ENCODE data around the gene CIAPIN1. TPM values are rescaled to one million over a fixed set of nuclear protein-coding genes. Genes with fewer than 3 reads are reported as not detected.
A peak's percentile ranks its signal among the peaks of the same experiment; 100 is the strongest.

CIAPIN1 gene
- polyA plus RNA-seq (2013, experiment 1 of 2): 70.4 TPM
- 64.3 TPM for polyA plus RNA-seq (2013, experiment 2 of 2)

GRCh38 chr16:57447186-57447962 is at the start of gene CIAPIN1, which contains the start of gene COQ9:
Gene CIAPIN1 (minus strand): TSS chr16:57447385. CDS start chr16:57440928, 6,457 bp downstream.
Gene COQ9 (plus strand): TSS chr16:57447479. CDS start chr16:57447506, 27 bp downstream.
- no peaks in the 10 kb centered on the region for H3K9me3 ChIP-seq (ENCODE audit: insufficient read depth, low read depth, low read length)
- H3K27ac ChIP-seq (ENCODE audit: low read depth, low read length): peak within 1 kb of the TSS; percentile 72
- H3K27me3 ChIP-seq (ENCODE audit: insufficient read depth, low read length): no peaks in the 10 kb centered on the region
- peak within 1 kb of the TSS; percentile 91 for H3K9ac ChIP-seq (ENCODE audit: low read depth, low read length)
- H3K36me3 ChIP-seq (ENCODE audit: insufficient read depth, low read length): peaks cover 16% of the 10 kb centered on the region
- H3K4me1 ChIP-seq (ENCODE audit: insufficient read depth, low read length): no peaks in the 10 kb centered on the region; the same call in 1 of the 2 replicates
- H3K4me3 ChIP-seq (ENCODE audit: low read length): peak within 1 kb of the TSS; percentile 88
- under 1% methylated on average over 68 of the region's 68 CpGs for WGBS

- Histone ChIP-seq H3K27me3 (ENCODE audit: insufficient read depth, low read length) (no peaks in the 10 kb centered on the region; the same call in 1 of the 2 replicates), H3K4me1 (ENCODE audit: insufficient read depth, low read length) (no peaks in the 10 kb centered on the region), H3K9me3 (ENCODE audit: insufficient read depth, low read depth, low read length) (0 out of 2 replicates have a peak, but pooled peaks cover 4% of the 10 kb centered on the region), H3K9ac (ENCODE audit: low read depth, low read length) (no peak overlapping the region), H3K27ac (ENCODE audit: low read depth, low read length) (no peak overlapping the region), H3K4me3 (ENCODE audit: low read length) (no peak overlapping the region), H3K36me3 (ENCODE audit: insufficient read depth, low read length) (no peaks in the 10 kb centered on the region)
- WGBS: 93% methylated on average over 4 of the region's 4 CpGs
Observed at GRCh38 chr16:57493767-57494166, 46.6 kb upstream of the CIAPIN1 start.

GRCh38 chr16:57489229-57489628 is 42.0 kb upstream of the CIAPIN1 start:
- Histone ChIP-seq H3K27ac (ENCODE audit: low read depth, low read length) (no peak overlapping the region), H3K4me1 (ENCODE audit: insufficient read depth, low read length) (no peaks in the 10 kb centered on the region), H3K4me3 (ENCODE audit: low read length) (no peak overlapping the region), H3K36me3 (ENCODE audit: insufficient read depth, low read length) (no peaks in the 10 kb centered on the region), H3K27me3 (ENCODE audit: insufficient read depth, low read length) (peaks cover 16% of the 10 kb centered on the region), H3K9ac (ENCODE audit: low read depth, low read length) (no peak overlapping the region), H3K9me3 (ENCODE audit: insufficient read depth, low read depth, low read length) (0 out of 2 replicates have a peak, but pooled peaks cover 4% of the 10 kb centered on the region)
- WGBS: 90% methylated on average over 5 of the region's 5 CpGs

GRCh38 chr16:57486858-57487834 is 40.0 kb upstream of the CIAPIN1 start:
- H3K36me3 ChIP-seq (ENCODE audit: insufficient read depth, low read length): no peaks in the 10 kb centered on the region
- peaks cover 16% of the 10 kb centered on the region for H3K27me3 ChIP-seq (ENCODE audit: insufficient read depth, low read length)
- peak overlapping the region; percentile 61 for H3K4me3 ChIP-seq (ENCODE audit: low read length)
- no peak overlapping the region for H3K9ac ChIP-seq (ENCODE audit: low read depth, low read length)
- H3K27ac ChIP-seq (ENCODE audit: low read depth, low read length): no peak overlapping the region
- 75% methylated on average over 8 of the region's 8 CpGs for WGBS
- no peaks in the 10 kb centered on the region for H3K4me1 ChIP-seq (ENCODE audit: insufficient read depth, low read length)
- 0 out of 2 replicates have a peak, but pooled peaks cover 4% of the 10 kb centered on the region for H3K9me3 ChIP-seq (ENCODE audit: insufficient read depth, low read depth, low read length)

GRCh38 chr16:57485916-57486857 is 39.0 kb upstream of the CIAPIN1 start, which contains the start of gene DOK4:
Gene DOK4 (minus strand): TSS chr16:57486493. CDS start chr16:57479507, 6,986 bp downstream.
- 2% methylated on average over 73 of the region's 73 CpGs for WGBS
- H3K9me3 ChIP-seq (ENCODE audit: insufficient read depth, low read depth, low read length): 0 out of 2 replicates have a peak, but pooled peaks cover 4% of the 10 kb centered on the region
- no peak within 1 kb of the TSS for H3K27ac ChIP-seq (ENCODE audit: low read depth, low read length)
- peak within 1 kb of the TSS; percentile 47; the same call in 1 of the 2 replicates for H3K9ac ChIP-seq (ENCODE audit: low read depth, low read length)
- H3K27me3 ChIP-seq (ENCODE audit: insufficient read depth, low read length): peaks cover 16% of the 10 kb centered on the region
- no peaks in the 10 kb centered on the region for H3K4me1 ChIP-seq (ENCODE audit: insufficient read depth, low read length)
- H3K36me3 ChIP-seq (ENCODE audit: insufficient read depth, low read length): no peaks in the 10 kb centered on the region
- peak within 1 kb of the TSS; percentile 61 for H3K4me3 ChIP-seq (ENCODE audit: low read length)

- Histone ChIP-seq H3K4me1 (ENCODE audit: insufficient read depth, low read length) (peaks cover 3% of the 10 kb centered on the region; the same call in 1 of the 2 replicates), H3K4me3 (ENCODE audit: low read length) (peak overlapping the region; percentile 61), H3K27ac (ENCODE audit: low read depth, low read length) (no peak overlapping the region), H3K36me3 (ENCODE audit: insufficient read depth, low read length) (no peaks in the 10 kb centered on the region), H3K9ac (ENCODE audit: low read depth, low read length) (0 out of 2 replicates have a peak overlapping the region, but pooled peaks have one; percentile 47), H3K9me3 (ENCODE audit: insufficient read depth, low read depth, low read length) (0 out of 2 replicates have a peak, but pooled peaks cover 4% of the 10 kb centered on the region), H3K27me3 (ENCODE audit: insufficient read depth, low read length) (peaks cover 16% of the 10 kb centered on the region; the same call in 1 of the 2 replicates)
- 80% methylated on average over 14 of the region's 14 CpGs for WGBS
Observed at GRCh38 chr16:57485091-57485915, 38.1 kb upstream of the CIAPIN1 start.

GRCh38 chr16:57484515-57485005 is 37.4 kb upstream of the CIAPIN1 start:
- no peak overlapping the region for H3K27ac ChIP-seq (ENCODE audit: low read depth, low read length)
- peaks cover 5% of the 10 kb centered on the region; the same call in 1 of the 2 replicates for H3K4me1 ChIP-seq (ENCODE audit: insufficient read depth, low read length)
- no peak overlapping the region for H3K4me3 ChIP-seq (ENCODE audit: low read length)
- H3K9me3 ChIP-seq (ENCODE audit: insufficient read depth, low read depth, low read length): 0 out of 2 replicates have a peak, but pooled peaks cover 4% of the 10 kb centered on the region
- no peaks in the 10 kb centered on the region for H3K36me3 ChIP-seq (ENCODE audit: insufficient read depth, low read length)
- WGBS: 92% methylated on average over 8 of the region's 8 CpGs
- H3K9ac ChIP-seq (ENCODE audit: low read depth, low read length): no peak overlapping the region
- H3K27me3 ChIP-seq (ENCODE audit: insufficient read depth, low read length): peaks cover 16% of the 10 kb centered on the region; the same call in 1 of the 2 replicates

- peaks cover 6% of the 10 kb centered on the region; the same call in 1 of the 2 replicates for H3K4me1 ChIP-seq (ENCODE audit: insufficient read depth, low read length)
- H3K36me3 ChIP-seq (ENCODE audit: insufficient read depth, low read length): no peaks in the 10 kb centered on the region
- no peak overlapping the region for H3K27ac ChIP-seq (ENCODE audit: low read depth, low read length)
- no peak overlapping the region for H3K4me3 ChIP-seq (ENCODE audit: low read length)
- no peaks in the 10 kb centered on the region for H3K9me3 ChIP-seq (ENCODE audit: insufficient read depth, low read depth, low read length)
- H3K9ac ChIP-seq (ENCODE audit: low read depth, low read length): no peak overlapping the region
- peaks cover 21% of the 10 kb centered on the region; the same call in 1 of the 2 replicates for H3K27me3 ChIP-seq (ENCODE audit: insufficient read depth, low read length)
- 84% methylated on average over 19 of the region's 19 CpGs for WGBS
Observed at GRCh38 chr16:57483725-57484514, 36.7 kb upstream of the CIAPIN1 start.

Measured in HUES64 (cell line).